K562 (cell line): ENCODE results near the gene UNC93B1. TPM values are rescaled to one million over a fixed set of nuclear protein-coding genes. Genes with fewer than 3 reads are reported as not detected.

Experiments used
- CHAMP1 ChIP-seq: fragments of 450-650 bp; IDR thresholded peaks from 2 replicates; pipeline ENCODE4 v1.6.1; 2016; ENCODE audit warnings: mild to moderate bottlenecking
- CHD4 ChIP-seq: fragments of 200-600 bp; sonication (generic); IDR thresholded peaks from 3 replicates; pipeline ENCODE4 v1.6.1; 2012; ENCODE audit warnings: low read depth, mild to moderate bottlenecking, mixed read lengths, low read length, inconsistent platforms; ENCODE audit not compliant: insufficient read depth, insufficient replicate concordance, poor library complexity, severe bottlenecking
- EHMT2 ChIP-seq: fragments of 450-650 bp; IDR thresholded peaks from 2 replicates; pipeline ENCODE4 v1.6.1; 2018; ENCODE audit warnings: antibody characterized with exemption
- FIP1L1 ChIP-seq: fragments of 200-400 bp; formaldehyde crosslinking; IDR thresholded peaks from 2 replicates; pipeline ENCODE4 v1.6.1; 2018; ENCODE audit warnings: mild to moderate bottlenecking, low read depth, low read length; ENCODE audit not compliant: poor library complexity, severe bottlenecking
- FOXA3 ChIP-seq, 2 experiments: fragments of 450-650 bp in 1 of 2; sonication (generic) in 1 of 2; formaldehyde crosslinking; IDR thresholded peaks in 1 of 2; conservative IDR thresholded peaks in 1 of 2; 2 replicates each; pipeline versions ENCODE4 v1.4.0 to v1.8.0; 2020 to 2022; ENCODE audit warnings: mild to moderate bottlenecking in 2 of 2, missing genetic modification reagents in 1 of 2
- FOXP1 ChIP-seq: sonication (generic); formaldehyde crosslinking; IDR thresholded peaks from 2 replicates; pipeline ENCODE4 v1.8.0; 2022; ENCODE audit warnings: mild to moderate bottlenecking, missing genetic modification reagents
- GABPB2 ChIP-seq: fragments of 250-450 bp; sonication (Bioruptor Pico); conservative IDR thresholded peaks from 2 replicates; pipeline ENCODE4 v1.5.1; 2021; ENCODE audit warnings: mild to moderate bottlenecking
- HEY1 ChIP-seq: fragments of 250-450 bp; sonication (Bioruptor Pico); IDR thresholded peaks from 2 replicates; pipeline ENCODE4 v1.5.0; 2020; ENCODE audit warnings: mild to moderate bottlenecking, moderate library complexity, borderline replicate concordance
- HNRNPLL ChIP-seq: fragments of 200-400 bp; formaldehyde crosslinking; IDR thresholded peaks from 2 replicates; pipeline ENCODE4 v1.6.1; 2017; ENCODE audit warnings: low read length, low read depth, mild to moderate bottlenecking; ENCODE audit not compliant: poor library complexity, severe bottlenecking
- HOXB6 ChIP-seq: fragments of 250-450 bp; sonication (Bioruptor Pico); IDR thresholded peaks from 2 replicates; pipeline ENCODE4 v1.5.1; 2022; ENCODE audit warnings: mild to moderate bottlenecking, borderline replicate concordance
- PYGO2 ChIP-seq: fragments of 450-650 bp; IDR thresholded peaks from 2 replicates; pipeline ENCODE4 v1.6.1; 2016; ENCODE audit warnings: mild to moderate bottlenecking, missing genetic modification characterization, moderate library complexity, missing compliant biosample characterization
- SRSF3 ChIP-seq: fragments of 200-400 bp; formaldehyde crosslinking; IDR thresholded peaks from 2 replicates; pipeline ENCODE4 v1.6.1; 2016; ENCODE audit warnings: mild to moderate bottlenecking, low read length, moderate library complexity; ENCODE audit not compliant: insufficient read depth
- TAF1 ChIP-seq: IDR thresholded peaks from 2 replicates; pipeline ENCODE4 v1.6.1; 2011; ENCODE audit warnings: mild to moderate bottlenecking, low read length, moderate library complexity; ENCODE audit not compliant: insufficient read depth, control insufficient read depth, severe bottlenecking; ENCODE audit errors: extremely low read depth
- TAL1 ChIP-seq: fragments of 450-650 bp; IDR thresholded peaks from 2 replicates; pipeline ENCODE4 v1.6.1; 2016; ENCODE audit warnings: mild to moderate bottlenecking
- VEZF1 ChIP-seq: fragments of 200-800 bp; sonication (Bioruptor generic); IDR thresholded peaks from 2 replicates; pipeline ENCODE4 v1.6.1; 2017; ENCODE audit warnings: missing genetic modification characterization, missing compliant biosample characterization
- XRCC5 ChIP-seq: fragments of 200-400 bp; formaldehyde crosslinking; IDR thresholded peaks from 2 replicates; pipeline ENCODE4 v1.6.1; 2017; ENCODE audit warnings: low read depth, mild to moderate bottlenecking, low read length
- YY1 ChIP-seq, 3 experiments: IDR thresholded peaks; 2 replicates each; pipeline ENCODE4 v1.6.1; 2011; ENCODE audit warnings: low read length in 2 of 3, mild to moderate bottlenecking in 2 of 3, moderate library complexity in 2 of 3, borderline replicate concordance in 1 of 3, control low read depth in 1 of 3, low read depth in 1 of 3; ENCODE audit not compliant: insufficient read depth in 3 of 3, insufficient replicate concordance in 2 of 3, control insufficient read depth in 1 of 3, insufficient read length in 1 of 3; ENCODE audit errors: extremely low read depth in 1 of 3
- ZC3H4 ChIP-seq: sonication (generic); formaldehyde crosslinking; IDR thresholded peaks from 2 replicates; pipeline ENCODE4 v1.9.0; 2021; ENCODE audit warnings: missing genetic modification reagents, borderline replicate concordance
- ZKSCAN1 ChIP-seq: fragments of 150-350 bp; IDR thresholded peaks from 2 replicates; pipeline ENCODE4 v1.6.1; 2016; ENCODE audit warnings: low read depth, low read length
- ZNF431 ChIP-seq: sonication (generic); formaldehyde crosslinking; IDR thresholded peaks from 2 replicates; pipeline ENCODE4 v1.8.0; 2022; ENCODE audit warnings: mild to moderate bottlenecking, missing genetic modification reagents
- ZNF77 ChIP-seq: fragments of 250-450 bp; sonication (Bioruptor Pico); IDR thresholded peaks from 2 replicates; pipeline ENCODE4 v1.5.0; 2020
- polyA plus RNA-seq, 8 experiments: library from polyadenylated mRNA; depleted of rRNA in 4 of 8; stranded (reverse) in 5 of 8; unstranded in 3 of 8; fragments of >200 nt; fragmentation: Nextera tagmentation in 2 of 8; fragmentation: Illumina TruSeq in 1 of 8; extraction: Ambion mirVana in 2 of 8; extraction: Trizol in 1 of 8; gene quantifications; 2 replicates each; pipeline versions ENCODE4 v1.2.1 to v1.2.3, GENCODE V29; 2011 to 2014; ENCODE audit warnings: inconsistent platforms in 1 of 8, missing spikeins in 1 of 8
- total RNA-seq, 7 experiments: library from RNA; depleted of rRNA in 6 of 7; stranded (reverse); fragments of >200 nt in 6 of 7; fragmentation: Illumina TruSeq in 2 of 7; extraction: Trizol in 2 of 7; gene quantifications; 2 replicates each; pipeline versions ENCODE4 v1.2.1 to v1.2.3, GENCODE V29; 2011 to 2021; ENCODE audit warnings: low replicate concordance in 1 of 7
- TF ChIP-seq, protein P1 (sequence below): fragments of 250-450 bp; sonication (Bioruptor Pico); IDR thresholded peaks from 2 replicates; pipeline ENCODE4 v1.5.0; 2021

Gene UNC93B1
- total and polyA plus RNA-seq, 9 of the 15 experiments (the other 6 are each of a cell fraction or from before 2014, with no cell fraction given) = 0.10 to 13.6 (median 6.5) TPM

GRCh38 chr11:68038718-68039525 lies 35.0 kb upstream of the UNC93B1 start, which contains the start of gene TCIRG1 (continued):
- no peak for TF ChIP-seq ZNF431
- no peak for TF ChIP-seq EHMT2
- TF ChIP-seq ZKSCAN1 = 0 out of 2 replicates have a peak, but pooled peaks have one; percentile 34
- TF ChIP-seq PYGO2 (tag) = no peak
- 0 out of 4 replicates have a peak, but pooled peaks of 1 of the 2 experiments have one; percentile 34 for TF ChIP-seq FOXA3 (CRISPR knock-in tag; conservative IDR thresholded peaks at IDR 0.05 in 1 of 2, IDR thresholded peaks at IDR 0.05 in 1 of 2)
- peak; percentile 38 for TF ChIP-seq HNRNPLL
- no peak for TF ChIP-seq HEY1
- peak; percentile 36; the same call in 1 of the 2 replicates for TF ChIP-seq VEZF1
- peak; percentile 72; the same call in 1 of the 2 replicates for TF ChIP-seq FOXP1 (CRISPR knock-in tag)
- TF ChIP-seq TAL1 = no peak
- no peak for TF ChIP-seq ZC3H4
- TF ChIP-seq, protein P1, sequence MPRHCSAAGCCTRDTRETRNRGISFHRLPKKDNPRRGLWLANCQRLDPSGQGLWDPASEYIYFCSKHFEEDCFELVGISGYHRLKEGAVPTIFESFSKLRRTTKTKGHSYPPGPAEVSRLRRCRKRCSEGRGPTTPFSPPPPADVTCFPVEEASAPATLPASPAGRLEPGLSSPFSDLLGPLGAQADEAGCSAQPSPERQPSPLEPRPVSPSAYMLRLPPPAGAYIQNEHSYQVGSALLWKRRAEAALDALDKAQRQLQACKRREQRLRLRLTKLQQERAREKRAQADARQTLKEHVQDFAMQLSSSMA = no peak
- TF ChIP-seq FIP1L1 = peak; percentile 58
- TF ChIP-seq GABPB2 (CRISPR knock-in tag) = no peak
- TF ChIP-seq SRSF3 = no peak
- no peak for TF ChIP-seq HOXB6 (CRISPR knock-in tag)
- TF ChIP-seq YY1 (IDR thresholded peaks at IDR 0.05; ENCODE audit: borderline replicate concordance in 1 of 3, control insufficient read depth in 1 of 3, extremely low read depth in 1 of 3, insufficient read depth in 3 of 3, insufficient read length in 1 of 3, insufficient replicate concordance in 2 of 3, low read depth in 1 of 3, low read length in 2 of 3) = peak in 1 of 3 experiments; percentile 34
- peak; percentile 97 for TF ChIP-seq CHD4
- peak; percentile 72 for TF ChIP-seq TAF1
- no peak for TF ChIP-seq ZNF77
- TF ChIP-seq XRCC5 = 0 out of 2 replicates have a peak, but pooled peaks have one; percentile 36
- TF ChIP-seq CHAMP1 = no peak
